Skeletal muscle tissue (tissue), 4 donors: ENCODE measurements around the gene DLGAP1. TPM values are rescaled to one million over a fixed set of nuclear protein-coding genes. Genes with fewer than 3 reads are reported as not detected.
"Not testable (repeated sequence)": the region's sequence is repeated elsewhere in the genome, so short reads cannot be mapped to it uniquely, and the experiment has no call there.

ENCODE experiments used
- H3K27ac ChIP-seq: one replicate; pipeline ENCODE4 v1.7.0; 2013; ENCODE audit warnings: mild to moderate bottlenecking, low read depth, low read length, inconsistent platforms
- H3K27me3 ChIP-seq, 3 donors: one replicate each; pipeline ENCODE4 v1.7.0; 2013; ENCODE audit warnings: low read length in 3 of 3; ENCODE audit not compliant: control insufficient read depth in 3 of 3, insufficient read depth in 3 of 3
- H3K36me3 ChIP-seq, 3 donors: one replicate each; pipeline ENCODE4 v1.7.0; 2013; ENCODE audit warnings: low read length in 3 of 3; ENCODE audit not compliant: control insufficient read depth in 3 of 3, insufficient read depth in 3 of 3
- H3K4me1 ChIP-seq, 3 donors: one replicate each; pipeline ENCODE4 v1.7.0; 2013; ENCODE audit warnings: low read length in 3 of 3, mild to moderate bottlenecking in 3 of 3; ENCODE audit not compliant: control insufficient read depth in 3 of 3, insufficient read depth in 3 of 3
- H3K4me3 ChIP-seq, 3 donors: one replicate each; pipeline ENCODE4 v1.7.0; 2013; ENCODE audit warnings: low read length in 3 of 3
- H3K9ac ChIP-seq, 3 donors: one replicate each; pipeline ENCODE4 v1.7.0; 2013; ENCODE audit warnings: low read length in 3 of 3, mild to moderate bottlenecking in 3 of 3, moderate library complexity in 2 of 3, low read depth in 1 of 3
- H3K9me3 ChIP-seq, 3 donors: one replicate each; pipeline ENCODE4 v1.7.0; 2013; ENCODE audit warnings: low read length in 3 of 3; ENCODE audit not compliant: control insufficient read depth in 3 of 3
- total RNA-seq: library from RNA; depleted of rRNA; stranded (reverse); fragments of >200 nt; gene quantifications from one replicate; pipeline ENCODE4 v1.2.3, GENCODE V29; 2014
- donor health status: Osteomylitis.

Gene DLGAP1
- total RNA-seq, 1 donor from 2014 or later, result 0.52 TPM

DNA sequence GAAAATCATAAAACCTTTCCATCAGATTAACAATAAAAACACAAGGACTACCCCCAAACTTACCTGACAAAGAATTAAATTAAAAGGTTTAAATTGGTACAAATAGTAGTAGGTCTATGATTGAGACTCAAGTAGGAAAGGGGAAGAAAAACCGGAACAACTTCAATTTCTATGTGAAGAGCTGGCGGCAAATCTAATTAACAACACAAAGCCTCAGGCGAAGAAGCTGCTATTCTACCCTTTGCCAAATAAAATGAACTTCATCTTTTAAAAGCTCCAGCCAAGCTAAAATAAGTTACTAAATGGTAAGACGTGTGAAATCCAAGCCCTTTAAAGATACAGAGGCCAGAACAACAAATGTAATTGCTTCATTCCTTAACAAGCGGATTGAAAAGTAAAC is 146.5 kb downstream of the DLGAP1 start:
- Histone ChIP-seq H3K36me3 (no peaks in the 10 kb centered on the region), H3K9ac (no peak overlapping the region), H3K4me3 (no peak overlapping the region), H3K9me3 (no peaks in the 10 kb centered on the region), H3K27ac (no peak overlapping the region), H3K4me1 (no peaks in the 10 kb centered on the region), H3K27me3 (no peaks in the 10 kb centered on the region)

DNA sequence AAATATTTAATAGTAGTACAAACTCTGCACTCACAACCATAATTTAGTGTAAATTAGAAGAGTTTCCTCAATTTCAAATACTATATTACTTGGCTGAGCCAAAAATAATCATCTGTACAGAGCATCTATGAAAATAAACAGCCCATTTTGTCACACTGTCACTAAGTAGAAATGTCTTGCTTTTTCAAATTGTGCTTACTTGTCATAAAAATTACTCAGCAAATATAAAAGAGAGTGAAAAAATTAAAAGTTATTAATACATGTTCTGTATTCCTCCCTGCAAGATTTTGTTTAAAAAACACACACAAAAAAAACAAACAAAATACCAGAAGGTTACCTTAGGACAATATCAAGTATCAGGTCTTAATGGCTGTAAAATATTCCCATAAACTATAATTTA is 155.7 kb downstream of the DLGAP1 start:
- Histone ChIP-seq H3K27me3 (no peaks in the 10 kb centered on the region), H3K36me3 (no peaks in the 10 kb centered on the region), H3K4me3 (no peak overlapping the region), H3K9me3 (no peaks in the 10 kb centered on the region), H3K27ac (no peak overlapping the region), H3K9ac (no peak overlapping the region), H3K4me1 (no peaks in the 10 kb centered on the region)

DNA sequence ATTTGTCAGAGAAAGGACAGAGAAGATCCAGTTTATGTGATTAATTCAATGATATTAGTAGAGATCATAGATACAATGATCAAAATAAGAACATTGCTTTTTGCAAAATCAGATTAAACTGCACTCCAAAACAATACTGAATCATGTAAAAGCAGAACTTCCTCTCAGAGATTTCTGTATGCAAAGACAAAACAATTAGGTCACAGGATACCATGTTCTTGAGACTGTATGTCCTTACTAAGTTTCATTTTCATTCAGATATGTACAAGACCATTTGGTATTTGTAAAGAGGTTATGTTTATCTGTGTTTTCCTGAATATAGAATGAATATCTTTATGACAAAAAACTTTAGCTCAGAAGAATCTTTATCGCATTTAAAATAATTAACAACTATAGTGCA is 161.8 kb downstream of the DLGAP1 start:
- no peaks in the 10 kb centered on the region for H3K4me1 ChIP-seq
- H3K4me3 ChIP-seq, result no peak overlapping the region
- H3K27me3 ChIP-seq, result no peaks in the 10 kb centered on the region

GRCh38 chr18:4292696-4293095 is 162.4 kb downstream of the DLGAP1 start:
- no peak overlapping the region for H3K27ac ChIP-seq
- no peaks in the 10 kb centered on the region for H3K27me3 ChIP-seq
- no peak overlapping the region for H3K4me3 ChIP-seq
- no peaks in the 10 kb centered on the region for H3K4me1 ChIP-seq
- no peaks in the 10 kb centered on the region for H3K36me3 ChIP-seq
- no peak overlapping the region for H3K9ac ChIP-seq
- H3K9me3 ChIP-seq, result peaks cover 0 to 2% (median 0%) of the 10 kb centered on the region in 3 donors

More for the DNA sequence above, 161.8 kb downstream of the DLGAP1 start:
- Histone ChIP-seq H3K27ac (no peak overlapping the region), H3K36me3 (no peaks in the 10 kb centered on the region), H3K9ac (no peak overlapping the region), H3K9me3 (peaks cover 0 to 2% (median 0%) of the 10 kb centered on the region in 3 donors)

DNA sequence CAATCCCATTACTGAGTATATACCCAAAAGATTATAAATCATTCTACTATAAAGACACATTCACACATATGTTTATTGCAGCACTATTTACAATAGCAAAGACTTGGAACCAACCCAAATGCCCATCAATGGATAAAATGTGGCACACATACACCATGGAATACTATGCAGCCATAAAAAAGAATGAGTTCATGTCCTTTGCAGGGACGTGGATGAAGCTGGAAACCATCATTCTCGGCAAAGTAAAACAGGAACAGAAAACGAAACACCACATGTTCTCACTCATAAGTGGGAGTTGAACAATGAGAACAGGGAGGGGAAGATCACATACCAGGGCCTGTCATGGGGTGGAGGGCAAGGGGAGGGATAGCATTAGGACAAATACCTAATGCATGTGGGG is 167.8 kb downstream of the DLGAP1 start:
- not testable (repeated sequence) for H3K9ac ChIP-seq, H3K36me3 ChIP-seq, H3K4me1 ChIP-seq, H3K4me3 ChIP-seq, H3K9me3 ChIP-seq, H3K27me3 ChIP-seq, H3K27ac ChIP-seq

DNA sequence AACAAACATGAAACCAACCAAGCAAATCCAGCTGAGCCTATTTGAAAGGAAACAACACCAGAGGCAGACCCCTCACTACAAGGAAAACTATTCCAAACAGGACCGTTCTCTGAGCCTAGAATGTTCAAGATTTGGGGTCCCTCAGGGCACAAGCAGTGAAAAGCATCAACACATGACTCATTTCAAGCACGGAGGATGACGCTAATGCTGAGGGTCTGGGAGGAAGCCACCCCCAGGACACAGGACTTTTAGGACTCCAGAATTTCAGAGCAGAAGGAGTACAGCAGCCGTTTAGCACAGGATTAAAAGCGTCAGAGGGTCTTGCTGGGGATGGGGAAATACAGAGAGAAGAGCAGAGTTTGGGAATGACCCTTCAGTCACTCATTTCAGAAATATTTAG is 168.9 kb downstream of the DLGAP1 start:
- no peaks in the 10 kb centered on the region for H3K36me3 ChIP-seq
- H3K27ac ChIP-seq, result no peak overlapping the region
- no peaks in the 10 kb centered on the region for H3K4me1 ChIP-seq
- H3K4me3 ChIP-seq, result no peak overlapping the region
- no peaks in the 10 kb centered on the region for H3K9me3 ChIP-seq
- no peak overlapping the region for H3K9ac ChIP-seq
- no peaks in the 10 kb centered on the region for H3K27me3 ChIP-seq

DNA sequence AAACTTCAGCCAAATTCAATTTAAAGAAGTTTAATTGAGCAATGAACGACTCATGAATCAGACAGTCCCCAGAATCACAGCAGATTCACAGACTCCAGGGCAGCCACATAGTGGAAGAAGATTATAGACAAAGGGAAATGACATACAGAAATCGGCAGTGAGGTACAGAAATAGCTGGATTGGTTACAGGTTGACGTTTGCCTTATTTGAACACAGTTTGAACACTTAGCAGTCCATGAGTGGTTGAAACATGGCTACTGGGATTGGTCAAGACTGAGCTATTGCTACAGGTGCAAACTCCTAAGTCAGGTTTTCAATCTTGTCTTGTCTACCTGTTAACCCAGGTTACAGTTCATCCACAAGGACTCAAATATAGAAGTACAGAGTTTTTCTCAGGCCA is 169.6 kb downstream of the DLGAP1 start:
- H3K4me1 ChIP-seq, result no peaks in the 10 kb centered on the region
- no peak overlapping the region for H3K9ac ChIP-seq
- H3K36me3 ChIP-seq, result no peaks in the 10 kb centered on the region
- H3K4me3 ChIP-seq, result no peak overlapping the region
- H3K9me3 ChIP-seq, result no peaks in the 10 kb centered on the region
- no peak overlapping the region for H3K27ac ChIP-seq
- H3K27me3 ChIP-seq, result no peaks in the 10 kb centered on the region

DNA sequence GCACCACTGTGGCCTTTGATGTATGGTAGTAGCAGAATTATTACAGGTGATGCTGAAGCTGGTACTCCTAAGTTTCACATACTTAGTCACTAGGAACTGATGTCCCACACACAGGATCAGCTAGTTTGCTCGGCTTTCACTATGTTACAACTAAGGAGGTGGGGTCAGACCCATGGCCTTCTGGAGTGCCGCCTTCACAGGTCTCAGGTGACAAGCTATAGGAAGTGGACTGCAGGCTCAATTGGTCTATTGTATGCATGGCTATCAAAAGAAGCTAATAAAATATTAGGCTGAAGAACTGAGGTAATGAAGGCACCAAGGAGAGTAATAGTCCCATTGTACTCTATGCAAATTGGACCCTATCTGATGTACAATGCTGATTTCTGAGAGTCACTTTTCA is 170.6 kb downstream of the DLGAP1 start:
- H3K27ac ChIP-seq, result no peak overlapping the region
- no peaks in the 10 kb centered on the region for H3K4me1 ChIP-seq
- H3K4me3 ChIP-seq, result no peak overlapping the region
- H3K36me3 ChIP-seq, result no peaks in the 10 kb centered on the region
- H3K9me3 ChIP-seq, result no peaks in the 10 kb centered on the region
- no peaks in the 10 kb centered on the region for H3K27me3 ChIP-seq
- no peak overlapping the region for H3K9ac ChIP-seq

DNA sequence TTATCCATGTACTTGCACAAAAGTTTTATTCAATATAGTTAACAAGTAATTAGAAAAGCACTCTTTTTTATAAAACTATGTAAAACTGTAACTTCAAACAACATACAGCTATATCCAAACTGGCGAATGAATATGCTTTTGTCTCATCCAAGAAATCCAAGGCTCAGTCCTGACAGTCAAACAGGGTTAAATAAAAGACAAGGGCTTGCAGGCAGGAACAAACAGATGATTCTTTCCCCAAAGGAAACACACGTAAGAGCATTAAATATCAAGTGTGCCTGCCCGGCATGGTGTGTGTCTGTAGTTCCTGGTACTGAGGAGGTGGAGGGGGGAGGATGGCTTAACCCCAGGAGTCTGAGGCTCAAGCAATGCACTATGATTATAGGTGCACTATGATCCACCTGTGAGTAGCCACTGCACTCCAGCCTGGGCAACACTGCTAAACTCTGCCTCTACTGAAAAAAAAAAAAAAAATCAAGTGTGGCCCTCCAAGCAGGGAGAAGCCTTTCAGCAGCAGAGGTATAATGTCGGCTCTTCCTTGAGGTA is 171.3 kb downstream of the DLGAP1 start:
- Histone ChIP-seq H3K4me1 (no peaks in the 10 kb centered on the region), H3K4me3 (no peak overlapping the region), H3K9me3 (no peaks in the 10 kb centered on the region), H3K36me3 (no peaks in the 10 kb centered on the region), H3K27ac (no peak overlapping the region), H3K27me3 (no peaks in the 10 kb centered on the region), H3K9ac (no peak overlapping the region)

GRCh38 chr18:4282954-4283353 is 172.2 kb downstream of the DLGAP1 start:
- Histone ChIP-seq H3K9ac (no peak overlapping the region), H3K9me3 (no peaks in the 10 kb centered on the region), H3K4me1 (no peaks in the 10 kb centered on the region), H3K36me3 (no peaks in the 10 kb centered on the region), H3K27ac (no peak overlapping the region), H3K4me3 (no peak overlapping the region), H3K27me3 (no peaks in the 10 kb centered on the region)
